ENCODE data around the gene TENM4.

TENM4 gene

GRCh38 chr11:79467761-79468160 lies 26.9 kb upstream of the TENM4 start:
- no peak for DNase-seq (ENCODE audit: low read depth)
- H3K4me3 ChIP-seq (ENCODE audit: low read depth, low read length) = no peak overlapping the region
- TF ChIP-seq CTCF (conservative IDR thresholded peaks at IDR 0.05; ENCODE audit: low read depth, low read length) = no peak

GRCh38 chr11:79466411-79466810 lies 25.6 kb upstream of the TENM4 start:
- TF ChIP-seq CTCF (conservative IDR thresholded peaks at IDR 0.05; ENCODE audit: low read depth, low read length) = no peak
- DNase-seq (ENCODE audit: low read depth) = peak; percentile 70
- H3K4me3 ChIP-seq (ENCODE audit: low read depth, low read length) = no peak overlapping the region

GRCh38 chr11:79465160-79465559 lies 24.3 kb upstream of the TENM4 start:
- no peak for TF ChIP-seq CTCF (conservative IDR thresholded peaks at IDR 0.05; ENCODE audit: low read depth, low read length)

GRCh38 chr11:79461666-79462645 lies 21.1 kb upstream of the TENM4 start:
- no peak for TF ChIP-seq CTCF (conservative IDR thresholded peaks at IDR 0.05; ENCODE audit: low read depth, low read length)
- no peak for DNase-seq (ENCODE audit: low read depth)
- no peak overlapping the region for H3K4me3 ChIP-seq (ENCODE audit: low read depth, low read length)

More at GRCh38 chr11:79465160-79465559, 24.3 kb upstream of the TENM4 start:
- no peak for DNase-seq (ENCODE audit: low read depth)
- no peak overlapping the region for H3K4me3 ChIP-seq (ENCODE audit: low read depth, low read length)

- no peak overlapping the region for H3K4me3 ChIP-seq (ENCODE audit: low read depth, low read length)
- peak; percentile 79 for TF ChIP-seq CTCF (conservative IDR thresholded peaks at IDR 0.05; ENCODE audit: low read depth, low read length)
- peak; percentile 74 for DNase-seq (ENCODE audit: low read depth)
These were observed 20.3 kb upstream of the TENM4 start for GRCh38 chr11:79461144-79461543.

- no peak for TF ChIP-seq CTCF (conservative IDR thresholded peaks at IDR 0.05; ENCODE audit: low read depth, low read length)
- H3K4me3 ChIP-seq (ENCODE audit: low read depth, low read length) = no peak overlapping the region
- DNase-seq (ENCODE audit: low read depth) = no peak
These were observed 17.9 kb upstream of the TENM4 start for GRCh38 chr11:79458709-79459108.

GRCh38 chr11:79456501-79456900 lies 15.7 kb upstream of the TENM4 start:
- H3K4me3 ChIP-seq (ENCODE audit: low read depth, low read length) = no peak overlapping the region
- no peak for TF ChIP-seq CTCF (conservative IDR thresholded peaks at IDR 0.05; ENCODE audit: low read depth, low read length)
- DNase-seq (ENCODE audit: low read depth) = no peak

All from choroid plexus epithelial cell (primary cell).